Measurements from ENCODE around the gene SWAP70.

- no peak for TF ChIP-seq CTCF (IDR thresholded peaks at IDR 0.05; ENCODE audit: insufficient read depth, low read length, poor library complexity, severe bottlenecking)
- TF ChIP-seq EZH2phosphoT487 (conservative IDR thresholded peaks at IDR 0.05; ENCODE audit: low read length) = no peak
Observed at GRCh38 chr11:9717719-9718118, 53.8 kb downstream of the SWAP70 start.
